ENCODE data around the gene HBS1L.

HBS1L gene

GRCh38 chr6:135008941-135009290, 45.7 kb downstream of the HBS1L start:
- TF ChIP-seq GATA2 (IDR thresholded peaks at IDR 0.05; ENCODE audit: low read depth, low read length) (no peak), GATA3 (IDR thresholded peaks at IDR 0.05; ENCODE audit: low read depth, low read length) (no peak)

- TF ChIP-seq GATA2 (IDR thresholded peaks at IDR 0.05; ENCODE audit: low read depth, low read length) (no peak), GATA3 (IDR thresholded peaks at IDR 0.05; ENCODE audit: low read depth, low read length) (no peak)
Observed at GRCh38 chr6:135008072-135008940, 46.3 kb downstream of the HBS1L start.

GRCh38 chr6:135006386-135006914, 48.2 kb downstream of the HBS1L start:
- no peak for TF ChIP-seq GATA2 (IDR thresholded peaks at IDR 0.05; ENCODE audit: low read depth, low read length)

GRCh38 chr6:135004399-135004798, 50.2 kb downstream of the HBS1L start:
- TF ChIP-seq GATA2 (IDR thresholded peaks at IDR 0.05; ENCODE audit: low read depth, low read length) (no peak), GATA3 (IDR thresholded peaks at IDR 0.05; ENCODE audit: low read depth, low read length) (no peak)

GRCh38 chr6:135002974-135003703, 51.5 kb downstream of the HBS1L start:
- TF ChIP-seq GATA3 (IDR thresholded peaks at IDR 0.05; ENCODE audit: low read depth, low read length) (no peak), GATA2 (IDR thresholded peaks at IDR 0.05; ENCODE audit: low read depth, low read length) (no peak)

GRCh38 chr6:135002229-135002844, 52.3 kb downstream of the HBS1L start:
- no peak for TF ChIP-seq GATA3 (IDR thresholded peaks at IDR 0.05; ENCODE audit: low read depth, low read length)
- no peak for TF ChIP-seq GATA2 (IDR thresholded peaks at IDR 0.05; ENCODE audit: low read depth, low read length)

- TF ChIP-seq GATA2 (IDR thresholded peaks at IDR 0.05; ENCODE audit: low read depth, low read length) (no peak), GATA3 (IDR thresholded peaks at IDR 0.05; ENCODE audit: low read depth, low read length) (no peak)
Observed at GRCh38 chr6:134999107-134999506, 55.5 kb downstream of the HBS1L start.

- TF ChIP-seq GATA2 (IDR thresholded peaks at IDR 0.05; ENCODE audit: low read depth, low read length), result no peak
- TF ChIP-seq GATA3 (IDR thresholded peaks at IDR 0.05; ENCODE audit: low read depth, low read length), result no peak
Observed at GRCh38 chr6:134997133-134997995, 57.3 kb downstream of the HBS1L start.

GRCh38 chr6:134995536-134995935, 59.1 kb downstream of the HBS1L start:
- TF ChIP-seq GATA3 (IDR thresholded peaks at IDR 0.05; ENCODE audit: low read depth, low read length), result no peak
- TF ChIP-seq GATA2 (IDR thresholded peaks at IDR 0.05; ENCODE audit: low read depth, low read length), result no peak

GRCh38 chr6:134994431-134994830, 60.2 kb downstream of the HBS1L start:
- TF ChIP-seq GATA2 (IDR thresholded peaks at IDR 0.05; ENCODE audit: low read depth, low read length) (no peak), GATA3 (IDR thresholded peaks at IDR 0.05; ENCODE audit: low read depth, low read length) (no peak)

GRCh38 chr6:134992155-134992554, 62.5 kb downstream of the HBS1L start:
- TF ChIP-seq GATA2 (IDR thresholded peaks at IDR 0.05; ENCODE audit: low read depth, low read length), result no peak

GRCh38 chr6:134990262-134990661, 64.4 kb downstream of the HBS1L start:
- TF ChIP-seq GATA2 (IDR thresholded peaks at IDR 0.05; ENCODE audit: low read depth, low read length), result no peak
- TF ChIP-seq GATA3 (IDR thresholded peaks at IDR 0.05; ENCODE audit: low read depth, low read length), result no peak

- TF ChIP-seq GATA2 (IDR thresholded peaks at IDR 0.05; ENCODE audit: low read depth, low read length), result no peak
- TF ChIP-seq GATA3 (IDR thresholded peaks at IDR 0.05; ENCODE audit: low read depth, low read length), result no peak
Observed at GRCh38 chr6:134984821-134985220, 69.8 kb downstream of the HBS1L start.

GRCh38 chr6:134983823-134984222, 70.8 kb downstream of the HBS1L start:
- no peak for TF ChIP-seq GATA3 (IDR thresholded peaks at IDR 0.05; ENCODE audit: low read depth, low read length)
- no peak for TF ChIP-seq GATA2 (IDR thresholded peaks at IDR 0.05; ENCODE audit: low read depth, low read length)
